AG09309 (cell line): ENCODE results near the gene SETD2.
A peak's percentile ranks its signal among the peaks of the same experiment; 100 is the strongest.

Experiments
- DNase-seq: peaks from one replicate; pipeline ENCODE4 v3.0.0-alpha.2; 2010; ENCODE audit warnings: low read depth
- H3K4me3 ChIP-seq: 2 replicates; pipeline ENCODE4 v1.5.1; 2011; ENCODE audit warnings: mild to moderate bottlenecking, low read depth, low read length, moderate library complexity; ENCODE audit not compliant: control insufficient read depth
- TF ChIP-seq, protein P1 (sequence below): IDR thresholded peaks from 2 replicates; pipeline ENCODE4 v1.5.1; 2011; ENCODE audit warnings: mild to moderate bottlenecking, low read depth, low read length, inconsistent platforms; ENCODE audit not compliant: insufficient read depth, control insufficient read depth; ENCODE audit errors: missing control alignments

The SETD2 gene

DNA sequence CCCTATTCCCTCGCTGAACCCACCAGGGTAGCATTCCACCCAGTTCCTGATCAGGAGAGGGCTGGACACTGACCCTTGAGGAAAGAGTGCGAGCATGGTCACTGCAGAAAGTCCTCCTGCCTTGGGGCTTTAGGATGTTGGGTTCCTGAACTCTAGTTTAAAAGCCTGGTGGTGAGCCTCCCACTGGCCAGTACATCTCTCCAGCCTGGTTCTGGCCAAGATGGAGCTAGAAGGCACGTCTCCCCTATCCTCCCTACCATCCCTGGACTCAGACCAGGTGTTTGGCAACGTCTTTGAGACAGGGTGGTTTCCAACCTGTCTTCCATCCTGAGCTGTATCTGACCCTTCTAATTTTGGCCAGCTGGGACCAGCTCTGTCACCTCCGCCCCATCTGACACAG is 153.0 kb downstream of the SETD2 start:
- TF ChIP-seq, protein P1, sequence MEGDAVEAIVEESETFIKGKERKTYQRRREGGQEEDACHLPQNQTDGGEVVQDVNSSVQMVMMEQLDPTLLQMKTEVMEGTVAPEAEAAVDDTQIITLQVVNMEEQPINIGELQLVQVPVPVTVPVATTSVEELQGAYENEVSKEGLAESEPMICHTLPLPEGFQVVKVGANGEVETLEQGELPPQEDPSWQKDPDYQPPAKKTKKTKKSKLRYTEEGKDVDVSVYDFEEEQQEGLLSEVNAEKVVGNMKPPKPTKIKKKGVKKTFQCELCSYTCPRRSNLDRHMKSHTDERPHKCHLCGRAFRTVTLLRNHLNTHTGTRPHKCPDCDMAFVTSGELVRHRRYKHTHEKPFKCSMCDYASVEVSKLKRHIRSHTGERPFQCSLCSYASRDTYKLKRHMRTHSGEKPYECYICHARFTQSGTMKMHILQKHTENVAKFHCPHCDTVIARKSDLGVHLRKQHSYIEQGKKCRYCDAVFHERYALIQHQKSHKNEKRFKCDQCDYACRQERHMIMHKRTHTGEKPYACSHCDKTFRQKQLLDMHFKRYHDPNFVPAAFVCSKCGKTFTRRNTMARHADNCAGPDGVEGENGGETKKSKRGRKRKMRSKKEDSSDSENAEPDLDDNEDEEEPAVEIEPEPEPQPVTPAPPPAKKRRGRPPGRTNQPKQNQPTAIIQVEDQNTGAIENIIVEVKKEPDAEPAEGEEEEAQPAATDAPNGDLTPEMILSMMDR, result no peak
- H3K4me3 ChIP-seq, result no peak overlapping the region
- no peak for DNase-seq

DNA sequence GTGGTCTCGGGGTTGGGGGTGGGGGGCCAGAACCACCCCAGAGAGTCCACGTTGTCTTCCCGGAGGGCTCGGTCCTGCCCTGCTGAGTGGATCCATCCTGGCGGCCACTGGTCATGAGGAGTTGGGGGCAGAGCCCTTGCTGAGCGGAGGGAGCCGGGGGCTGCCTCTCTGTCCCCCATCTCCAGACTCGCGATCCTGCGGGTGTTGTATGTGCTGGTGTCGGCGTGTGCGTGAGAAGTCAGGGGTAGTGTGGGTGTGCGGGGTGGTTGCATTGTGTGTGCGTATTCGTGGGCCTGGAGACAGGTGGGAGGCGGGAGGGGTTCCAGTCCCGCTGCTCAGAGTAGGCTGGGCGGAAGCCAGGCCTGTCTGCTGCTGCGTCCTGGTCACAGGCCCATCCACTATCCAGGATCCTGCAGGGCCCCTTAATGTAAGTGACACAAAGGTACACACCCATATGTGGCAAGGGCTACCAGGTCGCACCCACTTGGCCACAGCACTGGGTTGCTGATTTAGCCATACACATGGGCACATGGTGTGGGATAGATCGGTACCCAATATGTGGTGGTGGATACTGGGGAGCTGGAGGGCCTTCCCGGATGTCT is 153.7 kb downstream of the SETD2 start:
- H3K4me3 ChIP-seq, result peak overlapping the region; percentile 39
- DNase-seq, result no peak
- TF ChIP-seq, protein P1, result no peak

DNA sequence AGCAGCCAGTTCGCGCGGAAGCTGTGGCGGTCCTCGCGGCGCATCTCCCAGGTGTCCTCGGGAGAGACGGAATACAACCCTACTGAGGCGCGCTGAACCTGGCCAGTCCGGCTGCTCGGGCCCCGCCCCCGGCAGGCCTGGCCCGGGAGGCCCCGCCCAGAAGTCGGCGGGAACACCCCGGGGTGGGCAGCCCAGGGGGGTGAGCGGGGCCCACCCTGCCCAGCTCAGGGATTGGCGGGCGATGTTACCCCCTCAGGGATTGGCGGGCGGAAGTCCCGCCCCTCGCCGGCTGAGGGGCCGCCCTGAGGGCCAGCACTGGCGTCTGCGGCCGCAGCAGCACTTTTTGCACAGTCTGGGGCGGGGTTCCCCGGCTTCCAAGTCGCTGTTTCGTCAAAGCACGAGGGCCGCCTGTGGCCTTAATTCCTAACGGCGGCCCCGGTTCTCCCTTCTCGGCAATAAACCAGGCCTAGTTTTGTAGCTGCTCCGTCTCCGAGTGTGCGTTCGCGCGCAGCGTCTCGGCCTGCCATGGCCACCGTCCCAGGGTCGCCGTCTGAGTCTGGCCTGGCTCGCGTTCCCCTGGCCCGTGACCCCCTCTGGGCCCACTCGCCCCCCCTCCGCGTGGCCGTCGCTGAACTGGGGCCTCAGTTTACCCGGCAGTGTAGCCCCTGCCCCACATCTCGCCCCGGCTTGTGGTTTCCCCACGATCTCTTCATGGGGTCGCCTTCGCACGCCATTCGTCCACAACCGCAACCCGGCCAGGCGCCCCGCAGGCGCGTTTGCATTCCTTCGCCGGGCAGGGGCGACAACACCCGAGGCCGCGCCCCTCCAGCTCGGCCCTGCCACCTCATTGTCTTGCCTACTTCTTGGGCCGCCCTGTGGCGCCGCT is 154.4 kb downstream of the SETD2 start:
- TF ChIP-seq, protein P1, result no peak
- peak overlapping the region; percentile 39 for H3K4me3 ChIP-seq
- DNase-seq, result peak; percentile 69

DNA sequence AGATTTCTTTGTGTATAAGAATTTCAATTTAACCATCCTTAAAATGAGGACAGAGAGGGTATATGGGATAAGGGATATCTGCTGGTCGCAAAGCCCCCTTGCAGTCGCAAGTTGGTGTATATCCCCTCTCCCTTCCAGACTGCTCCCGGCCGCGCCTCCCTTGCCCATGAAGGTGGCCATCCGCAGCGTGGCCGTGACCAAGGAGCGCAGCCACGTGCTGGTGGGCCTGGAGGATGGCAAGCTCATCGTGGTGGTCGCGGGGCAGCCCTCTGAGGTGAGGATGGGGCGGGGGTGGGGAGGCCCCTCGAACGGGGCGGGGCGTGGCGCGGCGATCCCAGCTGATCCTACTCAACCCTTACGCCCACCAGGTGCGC is 155.1 kb downstream of the SETD2 start:
- TF ChIP-seq, protein P1, result no peak
- DNase-seq, result no peak
- peak overlapping the region; percentile 39 for H3K4me3 ChIP-seq

DNA sequence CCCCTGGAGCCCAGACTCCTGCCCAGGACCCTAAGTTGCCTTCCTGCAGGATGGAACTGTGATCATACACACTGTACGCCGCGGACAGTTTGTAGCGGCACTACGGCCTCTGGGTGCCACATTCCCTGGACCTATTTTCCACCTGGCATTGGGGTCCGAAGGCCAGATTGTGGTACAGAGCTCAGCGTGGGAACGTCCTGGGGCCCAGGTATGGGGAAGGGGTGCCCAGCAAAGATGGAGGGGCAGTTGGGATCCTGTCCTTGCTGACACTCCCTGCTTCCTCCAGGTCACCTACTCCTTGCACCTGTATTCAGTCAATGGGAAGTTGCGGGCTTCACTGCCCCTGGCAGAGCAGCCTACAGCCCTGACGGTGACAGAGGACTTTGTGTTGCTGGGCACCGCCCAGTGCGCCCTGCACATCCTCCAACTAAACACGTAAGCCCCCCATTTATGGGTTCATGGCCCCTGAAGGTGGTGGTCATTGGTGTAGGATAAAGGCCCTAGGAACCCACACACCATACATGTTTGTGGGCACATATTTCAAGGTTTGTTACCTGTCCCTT is 155.6 kb downstream of the SETD2 start:
- H3K4me3 ChIP-seq, result no peak overlapping the region

DNA sequence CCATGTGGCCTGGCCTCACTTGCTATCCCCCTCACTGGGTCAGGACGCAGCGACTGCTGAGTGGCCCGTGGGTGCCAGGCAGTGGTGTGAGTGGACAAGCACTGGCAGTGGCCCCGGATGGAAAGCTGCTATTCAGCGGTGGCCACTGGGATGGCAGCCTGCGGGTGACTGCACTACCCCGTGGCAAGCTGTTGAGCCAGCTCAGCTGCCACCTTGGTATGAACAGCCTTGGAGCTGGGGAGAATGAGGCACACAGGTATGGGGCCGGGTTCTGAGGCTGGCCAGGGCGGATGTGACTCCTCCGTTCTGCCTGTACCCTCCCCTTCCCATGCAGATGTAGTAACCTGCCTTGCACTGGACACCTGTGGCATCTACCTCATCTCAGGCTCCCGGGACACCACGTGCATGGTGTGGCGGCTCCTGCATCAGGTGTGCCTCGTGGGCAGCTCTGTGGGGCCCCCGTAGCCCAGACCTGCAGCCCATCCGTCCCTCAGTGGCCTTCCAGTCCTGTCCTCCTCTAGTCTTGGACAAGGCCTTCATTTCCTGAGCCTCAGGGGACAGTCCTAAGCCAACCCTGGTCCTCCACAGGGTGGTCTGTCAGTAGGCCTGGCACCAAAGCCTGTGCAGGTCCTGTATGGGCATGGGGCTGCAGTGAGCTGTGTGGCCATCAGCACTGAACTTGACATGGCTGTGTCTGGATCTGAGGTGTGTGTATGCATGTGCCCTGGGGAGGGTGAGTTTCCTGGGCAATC is 156.3 kb downstream of the SETD2 start:
- no peak for DNase-seq
- no peak overlapping the region for H3K4me3 ChIP-seq
- TF ChIP-seq, protein P1, result no peak

More for the DNA sequence above, 155.6 kb downstream of the SETD2 start:
- DNase-seq, result no peak
- TF ChIP-seq, protein P1, result no peak
